Right lobe of liver (tissue), 4 donors: ENCODE measurements around the gene MRPS6.

Experiments used
- POLR2A ChIP-seq: fragments of 450-650 bp; IDR thresholded peaks from one replicate; pipeline ENCODE4 v1.6.1; 2017; ENCODE audit warnings: antibody characterized with exemption, mild to moderate bottlenecking
- TF ChIP-seq, protein P1 (sequence below), 4 donors: fragments of 200-600 bp in 3 of 4; fragments of 450-650 bp in 1 of 4; IDR thresholded peaks; one replicate each; pipeline versions ENCODE4 v1.5.1 to v1.8.0; 2016 to 2022; ENCODE audit warnings: antibody characterized with exemption in 4 of 4, mild to moderate bottlenecking in 2 of 4
- donor health status: DM: no; HTN: no; CAD: no.
- donor health status: DM: no; HTN: no; CAD: no.
- donor health status: DM: no; HTN: yes; CAD: no.

DNA sequence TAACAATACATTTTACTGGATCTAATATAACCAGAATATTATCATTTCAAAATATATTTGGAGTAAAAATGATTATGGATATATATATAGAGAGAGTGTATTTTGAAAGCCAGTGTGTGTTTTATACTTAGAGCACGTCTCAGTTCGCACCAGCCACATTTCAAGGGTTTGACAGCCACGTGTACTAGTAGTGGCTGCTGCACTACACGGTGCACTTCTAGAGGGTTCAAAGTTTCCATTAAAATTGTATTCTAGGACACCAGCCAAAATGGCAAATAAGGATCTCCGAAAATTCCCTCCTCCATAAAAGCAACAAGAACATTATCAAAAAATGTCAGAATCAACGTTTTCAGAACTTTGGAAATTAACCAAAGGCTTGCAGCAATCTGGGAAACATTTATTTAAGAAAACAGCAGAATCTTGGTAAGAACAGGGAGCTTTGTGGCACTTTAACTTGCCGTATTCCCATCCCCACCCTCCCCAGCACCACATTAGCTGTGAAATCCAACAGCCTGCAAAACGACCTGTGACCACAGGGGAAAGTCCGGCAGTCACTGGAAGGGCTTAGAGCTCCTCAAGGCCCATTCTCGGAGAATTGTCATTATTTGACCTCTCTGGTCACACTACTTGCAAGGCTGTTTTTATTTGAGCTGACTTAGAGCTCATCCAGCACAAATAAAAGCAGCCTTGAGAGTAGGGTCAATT is 33.5 kb upstream of the MRPS6 start:
- TF ChIP-seq, protein P1, sequence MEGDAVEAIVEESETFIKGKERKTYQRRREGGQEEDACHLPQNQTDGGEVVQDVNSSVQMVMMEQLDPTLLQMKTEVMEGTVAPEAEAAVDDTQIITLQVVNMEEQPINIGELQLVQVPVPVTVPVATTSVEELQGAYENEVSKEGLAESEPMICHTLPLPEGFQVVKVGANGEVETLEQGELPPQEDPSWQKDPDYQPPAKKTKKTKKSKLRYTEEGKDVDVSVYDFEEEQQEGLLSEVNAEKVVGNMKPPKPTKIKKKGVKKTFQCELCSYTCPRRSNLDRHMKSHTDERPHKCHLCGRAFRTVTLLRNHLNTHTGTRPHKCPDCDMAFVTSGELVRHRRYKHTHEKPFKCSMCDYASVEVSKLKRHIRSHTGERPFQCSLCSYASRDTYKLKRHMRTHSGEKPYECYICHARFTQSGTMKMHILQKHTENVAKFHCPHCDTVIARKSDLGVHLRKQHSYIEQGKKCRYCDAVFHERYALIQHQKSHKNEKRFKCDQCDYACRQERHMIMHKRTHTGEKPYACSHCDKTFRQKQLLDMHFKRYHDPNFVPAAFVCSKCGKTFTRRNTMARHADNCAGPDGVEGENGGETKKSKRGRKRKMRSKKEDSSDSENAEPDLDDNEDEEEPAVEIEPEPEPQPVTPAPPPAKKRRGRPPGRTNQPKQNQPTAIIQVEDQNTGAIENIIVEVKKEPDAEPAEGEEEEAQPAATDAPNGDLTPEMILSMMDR (IDR thresholded peaks at IDR 0.05), result peak in 1 of 4 donors; percentile 16
- TF ChIP-seq POLR2A, result no peak
